OCI-LY3 (cell line): Measurements from ENCODE around the gene NARS2.

Source experiments
- H2AFZ ChIP-seq: fragments of 200-600, 300-600 bp; shearing (Covaris generic); 2 replicates; pipeline ENCODE4 v1.6.0; 2014; ENCODE audit warnings: antibody characterized with exemption, low read depth, low read length
- H3K27ac ChIP-seq: fragments of 200-600, 300-600 bp; sonication (generic); 2 replicates; pipeline ENCODE4 v1.5.1; 2014; ENCODE audit warnings: mild to moderate bottlenecking, low read length, moderate library complexity, mixed read lengths
- H3K27me3 ChIP-seq: fragments of 200-600, 300-600 bp; sonication (generic); 2 replicates; pipeline ENCODE4 v1.6.1; 2014; ENCODE audit warnings: low read depth, low read length, mixed read lengths
- H3K36me3 ChIP-seq: fragments of 200-600, 300-600 bp; sonication (generic); replicated peaks from 2 replicates; pipeline ENCODE3; 2014; ENCODE audit warnings: low read depth, low read length, mixed read lengths
- H3K4me1 ChIP-seq: fragments of 300-600, 200-600 bp; sonication (generic); 2 replicates; pipeline ENCODE4 v1.6.1; 2014; ENCODE audit warnings: low read length, mixed read lengths
- H3K4me2 ChIP-seq: fragments of 200-600, 300-600 bp; sonication (generic); 2 replicates; pipeline ENCODE4 v1.6.1; 2014; ENCODE audit warnings: low read length, mixed read lengths
- H3K4me3 ChIP-seq: fragments of 300-600, 200-600 bp; sonication (generic); 2 replicates; pipeline ENCODE4 v1.5.1; 2014; ENCODE audit warnings: antibody characterized with exemption, mild to moderate bottlenecking, low read length, moderate library complexity
- H3K79me2 ChIP-seq: fragments of 300-600, 200-600 bp; shearing (Covaris generic); 2 replicates; pipeline ENCODE4 v1.6.1; 2014; ENCODE audit warnings: mild to moderate bottlenecking, low read length, mixed read lengths
- H3K9ac ChIP-seq: fragments of 300-600, 200-600 bp; shearing (Covaris generic); 2 replicates; pipeline ENCODE4 v1.6.0; 2014; ENCODE audit warnings: mild to moderate bottlenecking, low read length, moderate library complexity
- H3K9me3 ChIP-seq: fragments of 200-600, 300-600 bp; shearing (Covaris generic); 2 replicates; pipeline ENCODE4 v1.6.1; 2014; ENCODE audit warnings: low read length, mixed read lengths; ENCODE audit not compliant: insufficient read depth
- H4K20me1 ChIP-seq: fragments of 200-600, 300-600 bp; sonication (generic); 2 replicates; pipeline ENCODE4 v1.6.1; 2016; ENCODE audit warnings: low read length, mixed read lengths; ENCODE audit not compliant: insufficient read depth
- CTCF ChIP-seq: fragments of 200-600, 300-600 bp; sonication (generic); IDR thresholded peaks from 2 replicates; pipeline ENCODE4 v1.5.1; 2014; ENCODE audit warnings: antibody characterized with exemption, low read length, low read depth
- EZH2phosphoT487 ChIP-seq: fragments of 200-600 bp; shearing (Covaris generic); IDR thresholded peaks from 2 replicates; pipeline ENCODE4 v1.6.1; 2018; ENCODE audit warnings: antibody characterized with exemption, mixed run types, low read depth

NARS2 gene

GRCh38 chr11:78493413-78493975 lies 81.2 kb downstream of the NARS2 start:
- Histone ChIP-seq H3K79me2 (no peaks in the 10 kb centered on the region), H3K4me3 (no peak overlapping the region), H3K4me1 (no peaks in the 10 kb centered on the region), H4K20me1 (no peaks in the 10 kb centered on the region), H3K27me3 (no peaks in the 10 kb centered on the region), H3K4me2 (no peak overlapping the region), H3K9ac (no peak overlapping the region), H3K36me3 (peaks cover 13% of the 10 kb centered on the region), H3K27ac (no peak overlapping the region), H3K9me3 (no peaks in the 10 kb centered on the region), H2AFZ (no peak overlapping the region)
- TF ChIP-seq CTCF, result no peak
- TF ChIP-seq EZH2phosphoT487, result no peak

- Histone ChIP-seq H3K27me3 (no peaks in the 10 kb centered on the region), H3K79me2 (no peaks in the 10 kb centered on the region), H3K9ac (no peak overlapping the region), H4K20me1 (no peaks in the 10 kb centered on the region), H2AFZ (no peak overlapping the region), H3K27ac (no peak overlapping the region), H3K4me3 (no peak overlapping the region), H3K9me3 (no peaks in the 10 kb centered on the region), H3K36me3 (peaks cover 16% of the 10 kb centered on the region), H3K4me1 (no peaks in the 10 kb centered on the region), H3K4me2 (no peak overlapping the region)
- TF ChIP-seq EZH2phosphoT487 (no peak), CTCF (no peak)
Measured at GRCh38 chr11:78492973-78493372, 81.7 kb downstream of the NARS2 start.

- H3K27ac ChIP-seq, result no peak overlapping the region
- H3K4me1 ChIP-seq, result peaks cover 7% of the 10 kb centered on the region
- no peak overlapping the region for H3K4me2 ChIP-seq
- H2AFZ ChIP-seq, result no peak overlapping the region
- no peaks in the 10 kb centered on the region for H4K20me1 ChIP-seq
- H3K27me3 ChIP-seq, result no peaks in the 10 kb centered on the region
- TF ChIP-seq EZH2phosphoT487, result no peak
- no peak for TF ChIP-seq CTCF
- H3K4me3 ChIP-seq, result no peak overlapping the region
- H3K9ac ChIP-seq, result no peak overlapping the region
- no peaks in the 10 kb centered on the region for H3K9me3 ChIP-seq
- no peaks in the 10 kb centered on the region for H3K79me2 ChIP-seq
- H3K36me3 ChIP-seq, result peaks cover 27% of the 10 kb centered on the region
Measured at GRCh38 chr11:78489184-78489583, 85.5 kb downstream of the NARS2 start.

GRCh38 chr11:78478536-78478935 lies 96.1 kb downstream of the NARS2 start:
- H3K9me3 ChIP-seq, result no peaks in the 10 kb centered on the region
- no peak overlapping the region for H3K4me3 ChIP-seq
- no peak overlapping the region for H2AFZ ChIP-seq
- no peak overlapping the region for H3K27ac ChIP-seq
- H3K79me2 ChIP-seq, result no peaks in the 10 kb centered on the region
- H3K4me2 ChIP-seq, result no peak overlapping the region
- peaks cover 23% of the 10 kb centered on the region for H3K36me3 ChIP-seq
- no peaks in the 10 kb centered on the region for H3K27me3 ChIP-seq
- H4K20me1 ChIP-seq, result no peaks in the 10 kb centered on the region
- TF ChIP-seq CTCF (no peak), EZH2phosphoT487 (no peak)
- no peaks in the 10 kb centered on the region for H3K4me1 ChIP-seq
- H3K9ac ChIP-seq, result no peak overlapping the region
